Activated CD4-positive, alpha-beta T cell treated with anti-CD3 and anti-CD28 coated beads for 24 hours (primary cell): Measurements from ENCODE around the gene KRTAP10-3.

ENCODE experiments used
- DNase-seq, 2 donors: peaks; one replicate each; pipeline ENCODE4 v3.0.0-alpha.2; 2020; ENCODE audit warnings: low read depth in 2 of 2

Gene KRTAP10-3

DNA sequence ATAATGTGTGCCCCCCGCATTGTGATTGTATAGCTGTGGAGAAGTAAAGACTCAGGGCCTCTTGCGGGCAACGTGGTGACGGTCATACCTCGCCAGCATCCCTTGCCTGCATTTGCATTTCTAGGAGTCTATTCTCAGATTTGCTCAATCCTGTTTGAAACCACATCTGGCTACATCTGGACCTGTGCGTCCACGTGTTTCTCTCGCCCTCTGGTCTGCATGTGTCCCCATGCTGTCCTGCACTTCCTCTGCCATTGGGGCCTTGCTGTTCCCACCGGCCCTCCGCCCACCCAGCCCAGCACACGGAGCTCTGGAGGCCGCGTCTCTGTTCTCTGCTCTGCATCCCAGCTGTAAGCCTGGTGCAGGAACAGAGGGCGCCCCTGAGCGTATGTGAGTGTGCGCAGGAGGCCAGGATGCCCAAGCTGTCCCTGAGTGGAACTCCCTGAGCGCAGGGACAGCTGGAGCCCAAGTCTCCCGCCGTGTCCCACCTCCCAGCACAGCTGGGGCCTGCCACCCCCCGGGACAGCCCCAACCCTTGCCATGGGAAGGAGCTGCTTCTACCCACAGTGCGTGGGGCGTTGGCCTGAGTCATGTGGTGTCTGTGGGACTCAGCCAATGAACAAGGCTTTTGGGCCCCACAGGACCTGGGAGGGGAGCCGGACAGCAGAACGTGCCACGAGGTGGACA, 8.9 kb downstream of the KRTAP10-3 start:
- DNase-seq = no peak

GRCh38 chr21:44548922-44549321, 9.7 kb downstream of the KRTAP10-3 start:
- no peak for DNase-seq

GRCh38 chr21:44548381-44548780, 10.2 kb downstream of the KRTAP10-3 start:
- no peak for DNase-seq

- DNase-seq = no peak
These were observed 10.8 kb downstream of the KRTAP10-3 start for GRCh38 chr21:44547656-44548331.

- DNase-seq = no peak
These were observed 14.0 kb downstream of the KRTAP10-3 start for GRCh38 chr21:44544566-44544965.

DNA sequence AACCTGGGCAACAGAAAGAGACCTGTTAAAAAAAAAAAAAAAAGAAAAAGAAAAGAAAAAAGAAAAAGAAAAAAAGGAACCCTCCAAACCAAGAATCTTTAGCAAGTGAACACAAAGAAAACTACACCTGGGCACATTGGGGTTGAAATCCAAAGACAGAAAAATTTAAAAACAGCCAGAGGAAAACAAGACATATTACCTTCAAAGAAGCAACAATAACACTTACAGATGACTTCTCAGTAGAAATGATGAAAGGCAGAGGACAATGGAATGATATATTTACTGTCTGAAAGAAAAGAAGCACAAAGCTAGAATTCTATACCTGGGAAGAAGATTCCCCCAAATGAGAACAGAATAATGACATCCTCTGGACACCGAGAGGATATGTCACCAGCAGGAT, 15.9 kb downstream of the KRTAP10-3 start:
- DNase-seq = no peak

DNA sequence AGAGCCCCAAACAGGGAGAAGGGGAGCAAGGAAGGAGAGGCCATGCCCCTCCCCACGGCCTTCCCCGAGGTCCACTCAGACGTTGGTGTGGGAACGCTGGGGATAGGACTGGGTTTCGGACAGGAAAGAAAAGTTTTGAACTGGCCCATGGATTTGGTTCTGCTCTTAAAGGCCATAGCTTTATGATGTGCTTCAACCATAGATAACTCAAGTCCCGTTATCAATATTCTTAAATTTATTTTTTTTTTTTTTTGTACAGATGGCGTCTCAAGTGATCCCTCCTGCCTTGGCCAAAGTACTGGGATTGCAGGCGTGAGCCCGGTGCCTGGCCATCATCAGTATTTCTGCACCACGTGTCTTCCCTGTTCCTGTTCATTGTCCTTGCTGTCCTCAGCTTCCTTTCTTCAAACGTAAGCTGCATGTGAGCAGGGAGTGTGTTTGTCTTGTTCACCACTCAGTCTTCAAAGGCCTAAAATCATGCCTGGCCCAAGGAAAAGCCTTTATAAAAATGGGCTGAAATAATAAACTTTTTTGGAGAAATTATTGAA, 17.8 kb downstream of the KRTAP10-3 start:
- DNase-seq = no peak

- no peak for DNase-seq
These were observed 18.5 kb downstream of the KRTAP10-3 start, which contains the start of gene KRTAP10-1 for GRCh38 chr21:44539991-44540666. Gene KRTAP10-1 (minus strand): TSS chr21:44540195. CDS start chr21:44540150, 45 bp downstream.

GRCh38 chr21:44539046-44539445, 19.5 kb downstream of the KRTAP10-3 start:
- DNase-seq = no peak

- DNase-seq = no peak
These were observed 20.4 kb downstream of the KRTAP10-3 start for GRCh38 chr21:44537930-44538911.

- no peak for DNase-seq
These were observed 22.6 kb downstream of the KRTAP10-3 start for GRCh38 chr21:44535963-44536362.

GRCh38 chr21:44534688-44535087, 23.9 kb downstream of the KRTAP10-3 start:
- DNase-seq = no peak

- no peak for DNase-seq
These were observed 24.5 kb downstream of the KRTAP10-3 start for GRCh38 chr21:44533891-44534627.

- DNase-seq = no peak
These were observed 25.3 kb downstream of the KRTAP10-3 start for GRCh38 chr21:44533121-44533890.

DNA sequence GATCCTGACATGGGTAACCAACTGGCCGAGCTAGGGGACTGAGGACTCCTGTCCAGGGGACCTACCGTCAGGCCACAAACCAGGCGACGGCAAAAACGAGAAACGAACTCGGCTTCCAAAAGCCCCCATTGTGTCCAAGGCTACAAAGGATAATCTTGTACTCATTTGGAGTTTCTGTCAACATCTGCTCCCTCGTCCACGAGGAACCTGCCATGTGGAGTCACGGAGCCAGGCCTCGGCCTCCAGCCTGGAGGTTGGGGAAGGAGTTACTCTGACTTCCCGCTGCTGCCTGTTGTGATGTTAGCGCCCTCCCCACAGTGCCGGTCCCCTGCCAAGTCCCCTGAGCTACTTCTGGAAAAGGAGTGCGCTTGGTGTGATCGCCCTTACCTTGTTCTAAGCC, 25.9 kb downstream of the KRTAP10-3 start:
- DNase-seq = no peak

GRCh38 chr21:44531606-44532564, 26.7 kb downstream of the KRTAP10-3 start:
- DNase-seq = no peak

DNA sequence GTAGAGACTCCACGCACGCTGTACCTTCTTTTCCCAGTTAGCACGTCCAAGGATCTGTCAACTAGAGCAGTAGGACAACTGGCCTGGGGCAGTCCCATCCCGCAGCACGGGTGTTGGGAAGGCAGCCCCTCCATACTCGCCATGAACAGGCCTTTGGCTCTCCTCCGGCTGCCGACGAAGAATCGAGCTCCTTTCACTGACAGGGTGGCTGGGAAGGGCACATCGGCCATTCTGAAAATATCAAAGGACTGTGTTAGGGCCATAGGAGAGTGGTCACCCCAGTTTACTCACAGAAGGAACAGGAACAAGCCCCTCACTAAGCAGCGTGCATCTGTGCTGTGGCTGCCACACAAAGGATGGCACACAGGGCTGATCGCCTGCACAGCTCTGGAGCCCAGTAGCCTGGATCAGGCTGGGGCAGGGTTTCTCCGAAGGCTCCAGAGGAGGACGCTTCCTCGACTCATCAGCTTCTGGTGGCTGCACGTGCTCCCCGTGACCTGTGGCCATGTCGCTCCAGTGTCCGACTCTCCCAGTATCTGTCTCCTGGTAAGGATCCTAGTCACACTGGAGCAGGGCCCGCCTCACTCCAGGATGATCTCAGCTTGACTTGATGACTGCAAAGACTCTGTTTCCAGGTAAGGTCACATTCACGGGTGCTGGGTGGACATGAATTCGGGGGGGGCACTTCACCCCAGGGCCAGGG, 27.5 kb downstream of the KRTAP10-3 start:
- no peak for DNase-seq
